ENCODE results near the gene RNGTT.
A peak's percentile ranks its signal among the peaks of the same experiment; 100 is the strongest.
"Not testable (repeated sequence)": the region's sequence is repeated elsewhere in the genome, so short reads cannot be mapped to it uniquely, and the experiment has no call there.

The RNGTT gene

GRCh38 chr6:88910922-88911778 is 52.3 kb downstream of the RNGTT start:
- no peak for DNase-seq (ENCODE audit: low read depth in 2 of 2)

GRCh38 chr6:88908598-88909548 is 54.5 kb downstream of the RNGTT start:
- no peak for DNase-seq (ENCODE audit: low read depth in 2 of 2)

- not testable (repeated sequence) for DNase-seq (ENCODE audit: low read depth in 2 of 2)
Observed at GRCh38 chr6:88907148-88907547, 56.3 kb downstream of the RNGTT start.

- DNase-seq (ENCODE audit: low read depth in 2 of 2): no peak
Observed at GRCh38 chr6:88899569-88900316, 63.7 kb downstream of the RNGTT start.

- DNase-seq (ENCODE audit: low read depth in 2 of 2): no peak
Observed at GRCh38 chr6:88895911-88896310, 67.5 kb downstream of the RNGTT start.

- DNase-seq (ENCODE audit: low read depth in 2 of 2): no peak
Observed at GRCh38 chr6:88890860-88891845, 72.3 kb downstream of the RNGTT start.

- DNase-seq (ENCODE audit: low read depth in 2 of 2): no peak
Observed at GRCh38 chr6:88890394-88890793, 73.0 kb downstream of the RNGTT start.

GRCh38 chr6:88884361-88884760 is 79.1 kb downstream of the RNGTT start:
- DNase-seq (ENCODE audit: low read depth in 2 of 2): no peak

- DNase-seq (ENCODE audit: low read depth in 2 of 2): no peak
Observed at GRCh38 chr6:88882536-88882935, 80.9 kb downstream of the RNGTT start.

GRCh38 chr6:88881451-88881850 is 82.0 kb downstream of the RNGTT start:
- no peak for DNase-seq (ENCODE audit: low read depth in 2 of 2)

GRCh38 chr6:88880021-88880420 is 83.4 kb downstream of the RNGTT start:
- DNase-seq (ENCODE audit: low read depth in 2 of 2): no peak

- DNase-seq (ENCODE audit: low read depth in 2 of 2): no peak
Observed at GRCh38 chr6:88877893-88878292, 85.5 kb downstream of the RNGTT start.

- no peak for DNase-seq (ENCODE audit: low read depth in 2 of 2)
Observed at GRCh38 chr6:88872962-88873361, 90.5 kb downstream of the RNGTT start.

- no peak for DNase-seq (ENCODE audit: low read depth in 2 of 2)
Observed at GRCh38 chr6:88871498-88871897, 91.9 kb downstream of the RNGTT start.

GRCh38 chr6:88870717-88871330 is 92.6 kb downstream of the RNGTT start:
- peak in 1 of 2 donors; percentile 15 for DNase-seq (ENCODE audit: low read depth in 2 of 2)

GRCh38 chr6:88869263-88870020 is 94.0 kb downstream of the RNGTT start:
- no peak for DNase-seq (ENCODE audit: low read depth in 2 of 2)

- no peak for DNase-seq (ENCODE audit: low read depth in 2 of 2)
Observed at GRCh38 chr6:88867841-88868731, 95.3 kb downstream of the RNGTT start.

- DNase-seq (ENCODE audit: low read depth in 2 of 2): no peak
Observed at GRCh38 chr6:88866856-88867255, 96.6 kb downstream of the RNGTT start.
